ENCODE measurements around the gene MS4A10.

DNA sequence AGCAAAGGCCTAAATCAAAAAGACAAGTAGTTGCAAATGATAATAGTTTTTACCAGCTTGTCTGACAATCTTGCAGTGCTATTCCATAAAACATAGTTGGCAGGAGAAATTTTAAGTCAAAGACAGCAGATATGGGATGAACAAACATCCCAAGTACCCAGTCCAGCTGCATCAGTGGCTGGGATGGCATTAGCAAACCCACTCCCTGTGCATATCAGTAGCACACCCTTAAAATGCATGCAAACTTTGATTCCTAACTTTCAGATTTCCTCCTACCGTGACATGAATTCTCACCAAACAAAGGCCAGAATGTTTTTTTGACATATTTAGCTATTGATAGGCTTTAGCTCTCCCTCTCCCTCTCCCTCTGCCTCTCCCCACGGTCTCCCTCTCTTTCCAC, 29.0 kb downstream of the MS4A10 start:
- TF ChIP-seq, protein P1, sequence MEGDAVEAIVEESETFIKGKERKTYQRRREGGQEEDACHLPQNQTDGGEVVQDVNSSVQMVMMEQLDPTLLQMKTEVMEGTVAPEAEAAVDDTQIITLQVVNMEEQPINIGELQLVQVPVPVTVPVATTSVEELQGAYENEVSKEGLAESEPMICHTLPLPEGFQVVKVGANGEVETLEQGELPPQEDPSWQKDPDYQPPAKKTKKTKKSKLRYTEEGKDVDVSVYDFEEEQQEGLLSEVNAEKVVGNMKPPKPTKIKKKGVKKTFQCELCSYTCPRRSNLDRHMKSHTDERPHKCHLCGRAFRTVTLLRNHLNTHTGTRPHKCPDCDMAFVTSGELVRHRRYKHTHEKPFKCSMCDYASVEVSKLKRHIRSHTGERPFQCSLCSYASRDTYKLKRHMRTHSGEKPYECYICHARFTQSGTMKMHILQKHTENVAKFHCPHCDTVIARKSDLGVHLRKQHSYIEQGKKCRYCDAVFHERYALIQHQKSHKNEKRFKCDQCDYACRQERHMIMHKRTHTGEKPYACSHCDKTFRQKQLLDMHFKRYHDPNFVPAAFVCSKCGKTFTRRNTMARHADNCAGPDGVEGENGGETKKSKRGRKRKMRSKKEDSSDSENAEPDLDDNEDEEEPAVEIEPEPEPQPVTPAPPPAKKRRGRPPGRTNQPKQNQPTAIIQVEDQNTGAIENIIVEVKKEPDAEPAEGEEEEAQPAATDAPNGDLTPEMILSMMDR (IDR thresholded peaks at IDR 0.05; ENCODE audit: poor library complexity, severe bottlenecking): no peak
- no peak for TF ChIP-seq EZH2 (IDR thresholded peaks at IDR 0.05; ENCODE audit: borderline replicate concordance, insufficient read depth, low read length, poor library complexity, severe bottlenecking)
- TF ChIP-seq RAD21 (conservative IDR thresholded peaks at IDR 0.05): no peak
- TF ChIP-seq, protein P2, sequence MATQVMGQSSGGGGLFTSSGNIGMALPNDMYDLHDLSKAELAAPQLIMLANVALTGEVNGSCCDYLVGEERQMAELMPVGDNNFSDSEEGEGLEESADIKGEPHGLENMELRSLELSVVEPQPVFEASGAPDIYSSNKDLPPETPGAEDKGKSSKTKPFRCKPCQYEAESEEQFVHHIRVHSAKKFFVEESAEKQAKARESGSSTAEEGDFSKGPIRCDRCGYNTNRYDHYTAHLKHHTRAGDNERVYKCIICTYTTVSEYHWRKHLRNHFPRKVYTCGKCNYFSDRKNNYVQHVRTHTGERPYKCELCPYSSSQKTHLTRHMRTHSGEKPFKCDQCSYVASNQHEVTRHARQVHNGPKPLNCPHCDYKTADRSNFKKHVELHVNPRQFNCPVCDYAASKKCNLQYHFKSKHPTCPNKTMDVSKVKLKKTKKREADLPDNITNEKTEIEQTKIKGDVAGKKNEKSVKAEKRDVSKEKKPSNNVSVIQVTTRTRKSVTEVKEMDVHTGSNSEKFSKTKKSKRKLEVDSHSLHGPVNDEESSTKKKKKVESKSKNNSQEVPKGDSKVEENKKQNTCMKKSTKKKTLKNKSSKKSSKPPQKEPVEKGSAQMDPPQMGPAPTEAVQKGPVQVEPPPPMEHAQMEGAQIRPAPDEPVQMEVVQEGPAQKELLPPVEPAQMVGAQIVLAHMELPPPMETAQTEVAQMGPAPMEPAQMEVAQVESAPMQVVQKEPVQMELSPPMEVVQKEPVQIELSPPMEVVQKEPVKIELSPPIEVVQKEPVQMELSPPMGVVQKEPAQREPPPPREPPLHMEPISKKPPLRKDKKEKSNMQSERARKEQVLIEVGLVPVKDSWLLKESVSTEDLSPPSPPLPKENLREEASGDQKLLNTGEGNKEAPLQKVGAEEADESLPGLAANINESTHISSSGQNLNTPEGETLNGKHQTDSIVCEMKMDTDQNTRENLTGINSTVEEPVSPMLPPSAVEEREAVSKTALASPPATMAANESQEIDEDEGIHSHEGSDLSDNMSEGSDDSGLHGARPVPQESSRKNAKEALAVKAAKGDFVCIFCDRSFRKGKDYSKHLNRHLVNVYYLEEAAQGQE (IDR thresholded peaks at IDR 0.05; ENCODE audit: borderline replicate concordance): no peak
- no peak for TF ChIP-seq TAF1 (IDR thresholded peaks at IDR 0.05; ENCODE audit: low read depth)
- no peak for TF ChIP-seq POLR2AphosphoS5 (IDR thresholded peaks at IDR 0.05)
- TF ChIP-seq SMC3 (conservative IDR thresholded peaks at IDR 0.05; ENCODE audit: poor library complexity): no peak

Measured in neural cell (in vitro differentiated cells).